ENCODE results near the gene ASXL2.

ASXL2 gene

GRCh38 chr2:25701801-25702200, 176.5 kb downstream of the ASXL2 start:
- Histone ChIP-seq H3K27ac (ENCODE audit: insufficient read depth, low read length, poor library complexity, severe bottlenecking) (no peak overlapping the region), H3K4me1 (ENCODE audit: control insufficient read depth, insufficient read depth, low read length, poor library complexity, severe bottlenecking) (no peaks in the 10 kb centered on the region), H3K27me3 (replicated peaks; ENCODE audit: control insufficient read depth, insufficient read depth, low read length, poor library complexity, severe bottlenecking) (no peaks in the 10 kb centered on the region), H3K4me3 (ENCODE audit: insufficient read depth, low read depth, low read length, poor library complexity, severe bottlenecking) (no peak overlapping the region), H3K9me3 (ENCODE audit: control insufficient read depth, low read length) (no peaks in the 10 kb centered on the region), H3K36me3 (ENCODE audit: control insufficient read depth, insufficient read depth, low read length) (no peaks in the 10 kb centered on the region)
- no peak for DNase-seq

GRCh38 chr2:25700221-25700660, 178.0 kb downstream of the ASXL2 start:
- Histone ChIP-seq H3K27me3 (replicated peaks; ENCODE audit: control insufficient read depth, insufficient read depth, low read length, poor library complexity, severe bottlenecking) (no peaks in the 10 kb centered on the region), H3K36me3 (ENCODE audit: control insufficient read depth, insufficient read depth, low read length) (no peaks in the 10 kb centered on the region), H3K4me1 (ENCODE audit: control insufficient read depth, insufficient read depth, low read length, poor library complexity, severe bottlenecking) (no peaks in the 10 kb centered on the region), H3K4me3 (ENCODE audit: insufficient read depth, low read depth, low read length, poor library complexity, severe bottlenecking) (no peak overlapping the region), H3K9me3 (ENCODE audit: control insufficient read depth, low read length) (no peaks in the 10 kb centered on the region), H3K27ac (ENCODE audit: insufficient read depth, low read length, poor library complexity, severe bottlenecking) (no peak overlapping the region)
- DNase-seq, result no peak

DNA sequence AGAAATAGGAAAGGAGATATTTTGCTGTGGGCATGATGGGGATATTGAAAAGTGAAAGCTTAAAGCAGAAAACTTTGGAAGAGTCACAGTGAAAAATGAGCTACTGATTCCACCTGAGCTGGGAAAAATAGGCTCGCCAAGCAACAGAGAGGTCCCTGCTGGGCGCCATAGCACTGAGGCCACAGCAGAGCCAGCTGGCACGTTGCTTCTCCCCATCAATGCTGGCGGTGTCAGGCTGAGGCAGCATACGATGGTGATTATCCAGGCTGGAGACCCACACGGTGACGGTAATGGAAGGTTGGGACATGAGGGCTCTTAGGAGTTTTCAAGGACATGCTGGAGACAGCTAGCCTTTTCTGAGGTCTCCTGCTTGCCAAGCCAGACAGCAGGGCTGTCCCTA, 179.1 kb downstream of the ASXL2 start:
- Histone ChIP-seq H3K36me3 (ENCODE audit: control insufficient read depth, insufficient read depth, low read length) (no peaks in the 10 kb centered on the region), H3K27ac (ENCODE audit: insufficient read depth, low read length, poor library complexity, severe bottlenecking) (no peak overlapping the region), H3K27me3 (replicated peaks; ENCODE audit: control insufficient read depth, insufficient read depth, low read length, poor library complexity, severe bottlenecking) (no peaks in the 10 kb centered on the region), H3K9me3 (ENCODE audit: control insufficient read depth, low read length) (no peaks in the 10 kb centered on the region), H3K4me1 (ENCODE audit: control insufficient read depth, insufficient read depth, low read length, poor library complexity, severe bottlenecking) (no peaks in the 10 kb centered on the region), H3K4me3 (ENCODE audit: insufficient read depth, low read depth, low read length, poor library complexity, severe bottlenecking) (no peak overlapping the region)
- no peak for DNase-seq

DNA sequence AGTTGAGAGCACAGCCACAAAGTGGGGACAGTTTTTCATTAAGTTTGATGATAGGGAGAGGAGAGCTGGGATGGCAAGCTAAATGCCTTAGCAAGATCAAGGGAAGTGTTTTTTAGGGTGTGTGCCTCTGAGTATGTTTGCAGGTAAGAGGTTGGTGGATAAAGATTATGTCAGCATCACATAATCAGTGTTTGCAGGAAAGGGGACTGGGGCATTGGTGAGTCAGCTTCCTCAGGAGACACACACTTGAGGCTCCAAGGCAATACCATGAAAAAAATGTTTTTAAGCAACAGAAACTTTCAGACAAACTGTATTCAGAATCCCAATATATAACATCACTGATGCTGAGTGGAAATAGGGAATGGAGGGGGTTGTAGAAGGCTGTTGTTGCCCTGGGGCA, 179.5 kb downstream of the ASXL2 start:
- DNase-seq, result no peak
- no peaks in the 10 kb centered on the region for H3K4me1 ChIP-seq (ENCODE audit: control insufficient read depth, insufficient read depth, low read length, poor library complexity, severe bottlenecking)

DNA sequence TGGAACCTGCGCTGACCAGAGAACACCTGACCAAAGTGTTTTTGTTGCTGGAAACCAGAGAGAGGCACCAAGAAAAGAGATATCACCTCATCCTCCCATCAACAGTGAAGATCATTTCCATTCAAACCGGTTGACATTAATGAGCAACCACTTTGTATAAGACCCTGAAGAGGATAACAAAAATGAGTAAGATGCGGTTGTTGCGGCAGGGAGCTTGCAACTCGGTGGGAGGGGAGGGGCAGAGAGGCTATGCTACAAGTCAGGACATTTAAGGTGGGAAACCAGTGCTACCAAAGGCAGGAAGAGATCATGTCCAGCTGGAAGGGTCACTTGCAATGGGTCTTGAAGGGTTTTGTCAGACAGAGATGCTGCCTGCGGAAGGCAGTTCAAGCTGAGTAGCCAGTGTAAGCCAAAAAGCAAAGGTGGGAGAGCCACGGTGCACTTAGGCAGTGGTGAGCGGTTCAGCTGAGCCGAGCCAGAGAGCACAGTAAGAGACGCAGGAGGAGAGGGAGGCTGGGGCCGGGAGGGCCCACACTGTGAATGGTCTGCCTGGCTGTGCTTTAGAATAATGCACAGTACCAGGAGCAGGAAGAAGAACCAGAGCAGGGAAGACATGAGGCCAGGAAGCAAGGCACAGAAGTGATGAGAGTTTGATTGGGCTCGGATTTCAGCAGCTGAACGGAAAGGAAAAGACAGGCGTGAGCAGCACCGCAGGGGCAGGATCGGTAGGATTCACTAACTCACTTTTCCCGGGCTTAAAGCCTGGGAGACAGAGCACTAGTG, 180.5 kb downstream of the ASXL2 start:
- Histone ChIP-seq H3K4me3 (ENCODE audit: insufficient read depth, low read depth, low read length, poor library complexity, severe bottlenecking) (no peak overlapping the region), H3K27ac (ENCODE audit: insufficient read depth, low read length, poor library complexity, severe bottlenecking) (no peak overlapping the region), H3K9me3 (ENCODE audit: control insufficient read depth, low read length) (no peaks in the 10 kb centered on the region), H3K27me3 (replicated peaks; ENCODE audit: control insufficient read depth, insufficient read depth, low read length, poor library complexity, severe bottlenecking) (no peaks in the 10 kb centered on the region), H3K4me1 (ENCODE audit: control insufficient read depth, insufficient read depth, low read length, poor library complexity, severe bottlenecking) (no peaks in the 10 kb centered on the region), H3K36me3 (ENCODE audit: control insufficient read depth, insufficient read depth, low read length) (no peaks in the 10 kb centered on the region)
- no peak for DNase-seq

More for the DNA sequence above, 179.5 kb downstream of the ASXL2 start:
- H3K27ac ChIP-seq (ENCODE audit: insufficient read depth, low read length, poor library complexity, severe bottlenecking), result no peak overlapping the region
- no peaks in the 10 kb centered on the region for H3K36me3 ChIP-seq (ENCODE audit: control insufficient read depth, insufficient read depth, low read length)
- H3K4me3 ChIP-seq (ENCODE audit: insufficient read depth, low read depth, low read length, poor library complexity, severe bottlenecking), result no peak overlapping the region
- no peaks in the 10 kb centered on the region for H3K27me3 ChIP-seq (replicated peaks; ENCODE audit: control insufficient read depth, insufficient read depth, low read length, poor library complexity, severe bottlenecking)
- H3K9me3 ChIP-seq (ENCODE audit: control insufficient read depth, low read length), result no peaks in the 10 kb centered on the region

- no peak for DNase-seq
- H3K27ac ChIP-seq (ENCODE audit: insufficient read depth, low read length, poor library complexity, severe bottlenecking), result no peak overlapping the region
- H3K9me3 ChIP-seq (ENCODE audit: control insufficient read depth, low read length), result no peaks in the 10 kb centered on the region
- H3K27me3 ChIP-seq (replicated peaks; ENCODE audit: control insufficient read depth, insufficient read depth, low read length, poor library complexity, severe bottlenecking), result no peaks in the 10 kb centered on the region
- H3K4me3 ChIP-seq (ENCODE audit: insufficient read depth, low read depth, low read length, poor library complexity, severe bottlenecking), result no peak overlapping the region
- no peaks in the 10 kb centered on the region for H3K4me1 ChIP-seq (ENCODE audit: control insufficient read depth, insufficient read depth, low read length, poor library complexity, severe bottlenecking)
- no peaks in the 10 kb centered on the region for H3K36me3 ChIP-seq (ENCODE audit: control insufficient read depth, insufficient read depth, low read length)
Observed at GRCh38 chr2:25692737-25693445, 185.4 kb downstream of the ASXL2 start.

DNA sequence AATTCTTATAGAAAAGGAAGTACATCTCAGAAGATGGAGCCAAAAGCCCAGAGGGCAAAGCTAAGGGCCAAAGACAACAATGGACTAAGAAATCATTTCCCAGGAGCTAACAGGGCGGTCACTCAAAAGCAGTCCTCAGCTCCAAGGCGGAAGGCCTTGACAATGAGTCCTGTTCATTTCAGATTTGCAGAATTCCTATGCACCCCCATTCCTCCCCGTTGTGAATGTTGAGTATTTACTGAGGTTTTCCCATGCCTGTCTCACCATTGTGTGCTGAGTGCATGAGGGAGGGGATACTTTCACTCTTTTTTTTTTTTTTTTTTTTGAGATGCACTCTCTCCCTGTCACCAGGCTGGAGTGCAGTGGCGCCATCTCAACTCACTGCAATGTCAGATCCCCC, 186.1 kb downstream of the ASXL2 start:
- Histone ChIP-seq H3K4me3 (ENCODE audit: insufficient read depth, low read depth, low read length, poor library complexity, severe bottlenecking) (no peak overlapping the region), H3K27ac (ENCODE audit: insufficient read depth, low read length, poor library complexity, severe bottlenecking) (no peak overlapping the region), H3K9me3 (ENCODE audit: control insufficient read depth, low read length) (no peaks in the 10 kb centered on the region), H3K4me1 (ENCODE audit: control insufficient read depth, insufficient read depth, low read length, poor library complexity, severe bottlenecking) (no peaks in the 10 kb centered on the region), H3K36me3 (ENCODE audit: control insufficient read depth, insufficient read depth, low read length) (no peaks in the 10 kb centered on the region), H3K27me3 (replicated peaks; ENCODE audit: control insufficient read depth, insufficient read depth, low read length, poor library complexity, severe bottlenecking) (no peaks in the 10 kb centered on the region)
- DNase-seq, result no peak

- Histone ChIP-seq H3K4me3 (ENCODE audit: insufficient read depth, low read depth, low read length, poor library complexity, severe bottlenecking) (no peak overlapping the region), H3K4me1 (ENCODE audit: control insufficient read depth, insufficient read depth, low read length, poor library complexity, severe bottlenecking) (no peaks in the 10 kb centered on the region), H3K36me3 (ENCODE audit: control insufficient read depth, insufficient read depth, low read length) (no peaks in the 10 kb centered on the region), H3K9me3 (ENCODE audit: control insufficient read depth, low read length) (no peaks in the 10 kb centered on the region), H3K27ac (ENCODE audit: insufficient read depth, low read length, poor library complexity, severe bottlenecking) (no peak overlapping the region), H3K27me3 (replicated peaks; ENCODE audit: control insufficient read depth, insufficient read depth, low read length, poor library complexity, severe bottlenecking) (no peaks in the 10 kb centered on the region)
- no peak for DNase-seq
Observed at GRCh38 chr2:25690058-25690457, 188.2 kb downstream of the ASXL2 start.

GRCh38 chr2:25688236-25688635, 190.1 kb downstream of the ASXL2 start:
- no peak overlapping the region for H3K27ac ChIP-seq (ENCODE audit: insufficient read depth, low read length, poor library complexity, severe bottlenecking)
- H3K4me1 ChIP-seq (ENCODE audit: control insufficient read depth, insufficient read depth, low read length, poor library complexity, severe bottlenecking), result no peaks in the 10 kb centered on the region
- no peak overlapping the region for H3K4me3 ChIP-seq (ENCODE audit: insufficient read depth, low read depth, low read length, poor library complexity, severe bottlenecking)
- no peaks in the 10 kb centered on the region for H3K27me3 ChIP-seq (replicated peaks; ENCODE audit: control insufficient read depth, insufficient read depth, low read length, poor library complexity, severe bottlenecking)
- DNase-seq, result no peak
- H3K36me3 ChIP-seq (ENCODE audit: control insufficient read depth, insufficient read depth, low read length), result no peaks in the 10 kb centered on the region
- no peaks in the 10 kb centered on the region for H3K9me3 ChIP-seq (ENCODE audit: control insufficient read depth, low read length)

GRCh38 chr2:25685741-25686140, 192.5 kb downstream of the ASXL2 start:
- Histone ChIP-seq H3K27ac (ENCODE audit: insufficient read depth, low read length, poor library complexity, severe bottlenecking) (no peak overlapping the region), H3K4me3 (ENCODE audit: insufficient read depth, low read depth, low read length, poor library complexity, severe bottlenecking) (no peak overlapping the region), H3K9me3 (ENCODE audit: control insufficient read depth, low read length) (no peaks in the 10 kb centered on the region), H3K4me1 (ENCODE audit: control insufficient read depth, insufficient read depth, low read length, poor library complexity, severe bottlenecking) (no peaks in the 10 kb centered on the region), H3K27me3 (replicated peaks; ENCODE audit: control insufficient read depth, insufficient read depth, low read length, poor library complexity, severe bottlenecking) (no peaks in the 10 kb centered on the region), H3K36me3 (ENCODE audit: control insufficient read depth, insufficient read depth, low read length) (no peaks in the 10 kb centered on the region)
- DNase-seq, result no peak
